Motor neuron (in vitro differentiated cells): ENCODE results near the gene PAQR8. TPM values are rescaled to one million over a fixed set of nuclear protein-coding genes. Genes with fewer than 3 reads are reported as not detected.
A peak's percentile ranks its signal among the peaks of the same experiment; 100 is the strongest.

Experiments used
- ATAC-seq, 8 experiments: fragments of 200-7000 bp; cut with Tn5 transposase; replicated peaks in 6 of 8; 2 replicates each; pipeline ENCODE4 v1.8.0; 2021; ENCODE audit warnings: mild to moderate bottlenecking in 8 of 8, moderate library complexity in 8 of 8
- H3K27ac ChIP-seq, 2 donors: fragments of 250-450 bp; sonication (Bioruptor Pico); 2 replicates each; pipeline ENCODE4 v1.9.0; 2021; ENCODE audit warnings: antibody characterized with exemption in 2 of 2, mild to moderate bottlenecking in 2 of 2, moderate library complexity in 1 of 2
- H3K4me1 ChIP-seq, 2 donors: fragments of 250-450 bp; sonication (Bioruptor Pico); replicated peaks in 1 of 2; 2 replicates each; pipeline ENCODE4 v1.6.1; 2021; ENCODE audit warnings: antibody characterized with exemption in 2 of 2, mild to moderate bottlenecking in 2 of 2, moderate library complexity in 1 of 2
- H3K4me3 ChIP-seq, 5 donors: fragments of 250-450 bp; sonication (Bioruptor Pico); 2 replicates each; pipeline ENCODE4 v1.9.0; 2021; ENCODE audit warnings: antibody characterized with exemption in 5 of 5, mild to moderate bottlenecking in 5 of 5, moderate library complexity in 4 of 5
- WGBS, 10 experiments: fragments of 450-650 bp; shearing (Covaris generic); methylation state at CpG; one replicate each; pipeline ENCODE4 v1.0.0; 2022; 5-methylcytosine and 5-hydroxymethylcytosine counted together
- in situ Hi-C, 9 experiments: fragments of 400-800 bp; cut with MboI; loops; one replicate each; pipeline ENCODE4 v1.15.0; 2021; ENCODE audit warnings: low sequenced_read_pairs in 9 of 9, low pct_unique_long_range_greater_than_20kb in 2 of 9; ENCODE audit not compliant: unreplicated experiment in 9 of 9
- total RNA-seq, 8 experiments: library from RNA; unstranded; fragments of 300-600 nt; gene quantifications; 2 replicates each; pipeline versions ENCODE4 v1.2.3 to v1.2.4, GENCODE V29; 2022

The PAQR8 gene
- total RNA-seq, 8 experiments from 2014 or later = 0.67 to 17.9 (median 5.2) TPM

- peaks cover 11 to 18% of the 10 kb centered on the region in 2 donors for H3K4me1 ChIP-seq
- in situ Hi-C loops = no loop called here
- H3K27ac ChIP-seq = no peak overlapping the region
- ATAC-seq = no peak
- 0 to 100% (median 52%) methylated on average over 1 to 2 of the region's 2 CpGs; no CpG with 5 or more reads in 4 of the 10 experiments for WGBS, 10 experiments
- no peak overlapping the region for H3K4me3 ChIP-seq
Measured at GRCh38 chr6:52356017-52356416, 5.9 kb upstream of the PAQR8 start.

- Histone ChIP-seq H3K4me1 (peaks cover 5 to 10% of the 10 kb centered on the region in 2 donors), H3K27ac (no peak overlapping the region), H3K4me3 (no peak overlapping the region)
- no peak for ATAC-seq
- 33 to 100% (median 100%) methylated on average over 1 of the region's 1 CpG; no CpG with 5 or more reads in 3 of the 10 experiments for WGBS, 10 experiments
- in situ Hi-C loops = no loop called here
Measured at GRCh38 chr6:52359403-52359802, 2.5 kb upstream of the PAQR8 start.

GRCh38 chr6:52360028-52360427 lies 1.9 kb upstream of the PAQR8 start:
- WGBS, 10 experiments = 50 to 100% (median 80%) methylated on average over 1 to 3 of the region's 3 CpGs; no CpG with 5 or more reads in 1 of the 10 experiments
- no peak overlapping the region for H3K27ac ChIP-seq
- in situ Hi-C loops = no loop called here
- no peak overlapping the region for H3K4me3 ChIP-seq
- H3K4me1 ChIP-seq = peaks cover 5 to 10% of the 10 kb centered on the region in 2 donors
- ATAC-seq = no peak

GRCh38 chr6:52360601-52361413 lies 1.1 kb upstream of the PAQR8 start:
- in situ Hi-C loops = no loop called here
- Histone ChIP-seq H3K4me1 (peaks cover 5 to 10% of the 10 kb centered on the region in 2 donors), H3K4me3 (peak overlapping the region in 3 of 5 donors; percentile 56 to 72 (median 70)), H3K27ac (no peak overlapping the region)
- ATAC-seq = no peak
- WGBS, 10 experiments = 73 to 96% (median 87%) methylated on average over 2 to 9 of the region's 11 CpGs

GRCh38 chr6:52361414-52361944 lies 472 bp upstream of the PAQR8 start:
- in situ Hi-C loops = no loop called here
- WGBS, 10 experiments = 0 to 80% (median 4%) methylated on average over 1 to 9 of the region's 18 CpGs; no CpG with 5 or more reads in 3 of the 10 experiments
- H3K27ac ChIP-seq = peak overlapping the region in 1 of 2 donors; percentile 58
- peak; percentile 28 to 85 (median 80) for ATAC-seq
- peak overlapping the region; percentile 56 to 84 (median 70) for H3K4me3 ChIP-seq
- H3K4me1 ChIP-seq = peaks cover 5 to 10% of the 10 kb centered on the region in 2 donors

- WGBS, 10 experiments = 0 to 7% (median 1%) methylated on average over 1 to 10 of the region's 57 CpGs; no CpG with 5 or more reads in 3 of the 10 experiments
- in situ Hi-C loops = no loop called here
- Histone ChIP-seq H3K27ac (peak overlapping the region; percentile 11 to 58), H3K4me3 (peak overlapping the region; percentile 56 to 84 (median 70)), H3K4me1 (peaks cover 5 to 10% of the 10 kb centered on the region in 2 donors)
- ATAC-seq = peak; percentile 18 to 54 (median 46)
Measured at GRCh38 chr6:52362443-52363227, 684 bp downstream of the PAQR8 start.

- peaks cover 5 to 10% of the 10 kb centered on the region in 2 donors for H3K4me1 ChIP-seq
- 0 to 67% (median 65%) methylated on average over 1 to 7 of the region's 8 CpGs; no CpG with 5 or more reads in 2 of the 10 experiments for WGBS, 10 experiments
- no peak for ATAC-seq
- in situ Hi-C loops = no loop called here
- peak overlapping the region; percentile 56 to 84 (median 70) for H3K4me3 ChIP-seq
- H3K27ac ChIP-seq = no peak overlapping the region
Measured at GRCh38 chr6:52363228-52363867, 1.4 kb downstream of the PAQR8 start.

GRCh38 chr6:52364480-52365166 lies 2.7 kb downstream of the PAQR8 start:
- peaks cover 5 to 10% of the 10 kb centered on the region in 2 donors for H3K4me1 ChIP-seq
- ATAC-seq = no peak
- no peak overlapping the region for H3K27ac ChIP-seq

GRCh38 chr6:52365317-52365716 lies 3.4 kb downstream of the PAQR8 start:
- in situ Hi-C loops = no loop called here
- 33 to 100% (median 92%) methylated on average over 1 to 4 of the region's 4 CpGs; no CpG with 5 or more reads in 1 of the 10 experiments for WGBS, 10 experiments
- ATAC-seq = no peak
- Histone ChIP-seq H3K4me1 (peaks cover 5 to 10% of the 10 kb centered on the region in 2 donors), H3K27ac (no peak overlapping the region), H3K4me3 (no peak overlapping the region)

More at GRCh38 chr6:52364480-52365166, 2.7 kb downstream of the PAQR8 start:
- H3K4me3 ChIP-seq = no peak overlapping the region
- in situ Hi-C loops = no loop called here
- WGBS, 10 experiments = 25 to 97% (median 80%) methylated on average over 1 to 5 of the region's 5 CpGs; no CpG with 5 or more reads in 1 of the 10 experiments

- Histone ChIP-seq H3K4me1 (peaks cover 5 to 10% of the 10 kb centered on the region in 2 donors), H3K27ac (no peak overlapping the region), H3K4me3 (no peak overlapping the region)
- ATAC-seq = no peak
- in situ Hi-C loops = no loop called here
- WGBS, 10 experiments = 14 to 100% (median 64%) methylated on average over 1 to 3 of the region's 3 CpGs; no CpG with 5 or more reads in 1 of the 10 experiments
Measured at GRCh38 chr6:52365866-52366540, 4.1 kb downstream of the PAQR8 start.

GRCh38 chr6:52368002-52368401 lies 6.1 kb downstream of the PAQR8 start:
- WGBS, 10 experiments = 60 to 100% (median 93%) methylated on average over 1 to 6 of the region's 6 CpGs; no CpG with 5 or more reads in 1 of the 10 experiments
- in situ Hi-C loops = no loop called here
- Histone ChIP-seq H3K4me1 (peaks cover 5% of the 10 kb centered on the region in 2 donors), H3K27ac (no peak overlapping the region), H3K4me3 (no peak overlapping the region)
- ATAC-seq = no peak
